SIG-M5 (cell line): ENCODE measurements around the gene OR4K1.
"Not testable (repeated sequence)": the region's sequence is repeated elsewhere in the genome, so short reads cannot be mapped to it uniquely, and the experiment has no call there.

Experiments used
- DNase-seq: peaks from one replicate; lab custom pipeline; 2025; lab: John Stamatoyannopoulos, UW

Gene OR4K1, protein sequence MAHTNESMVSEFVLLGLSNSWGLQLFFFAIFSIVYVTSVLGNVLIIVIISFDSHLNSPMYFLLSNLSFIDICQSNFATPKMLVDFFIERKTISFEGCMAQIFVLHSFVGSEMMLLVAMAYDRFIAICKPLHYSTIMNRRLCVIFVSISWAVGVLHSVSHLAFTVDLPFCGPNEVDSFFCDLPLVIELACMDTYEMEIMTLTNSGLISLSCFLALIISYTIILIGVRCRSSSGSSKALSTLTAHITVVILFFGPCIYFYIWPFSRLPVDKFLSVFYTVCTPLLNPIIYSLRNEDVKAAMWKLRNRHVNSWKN

DNA sequence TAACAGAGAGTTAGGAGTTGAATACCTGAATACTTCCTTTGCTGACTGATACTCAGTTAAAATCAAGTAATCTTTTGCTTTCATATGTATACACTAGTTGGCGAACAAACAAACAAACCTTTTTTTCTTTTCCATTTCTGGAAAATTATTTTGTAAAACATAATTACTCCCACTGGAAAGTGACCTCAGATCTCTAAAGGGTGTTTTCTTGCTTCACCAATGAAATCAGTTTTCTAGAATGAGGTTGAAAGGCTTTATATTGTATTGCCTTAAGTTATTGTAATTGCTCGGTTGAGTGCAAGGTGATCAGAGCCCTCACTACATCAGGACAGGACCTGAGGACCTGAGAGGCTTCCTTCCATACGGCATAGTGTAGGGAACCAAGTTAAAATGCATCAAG lies at the start of gene OR4K1:
TSS of gene OR4K1 (plus strand) at position 301 of the 400 bp plus-strand sequence. CDS start 4,750 bp downstream, outside the sequence.
- DNase-seq = no peak

GRCh38 chr14:19895282-19895681 lies 35.4 kb upstream of the OR4K1 start:
- DNase-seq = no peak

GRCh38 chr14:19900999-19901398 lies 29.7 kb upstream of the OR4K1 start:
- no peak for DNase-seq

DNA sequence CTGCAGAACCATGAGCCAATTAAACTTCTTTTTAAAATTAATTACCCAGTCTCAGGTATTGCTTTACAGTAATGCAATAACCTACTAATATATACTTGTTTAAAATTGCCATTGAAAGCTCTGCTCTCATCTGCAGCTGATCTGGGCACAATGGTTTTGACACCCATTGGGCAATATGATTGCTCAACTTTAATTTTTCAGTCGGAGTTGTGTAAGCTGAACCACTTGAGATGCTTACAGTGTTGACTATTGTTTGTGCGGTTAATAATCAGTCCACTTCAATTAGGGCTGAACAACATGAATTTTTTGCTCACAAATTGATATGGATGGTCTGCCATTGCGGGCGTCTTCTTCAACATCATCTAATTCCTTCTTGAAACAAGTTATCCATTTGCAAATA lies 28.3 kb upstream of the OR4K1 start:
- no peak for DNase-seq

DNA sequence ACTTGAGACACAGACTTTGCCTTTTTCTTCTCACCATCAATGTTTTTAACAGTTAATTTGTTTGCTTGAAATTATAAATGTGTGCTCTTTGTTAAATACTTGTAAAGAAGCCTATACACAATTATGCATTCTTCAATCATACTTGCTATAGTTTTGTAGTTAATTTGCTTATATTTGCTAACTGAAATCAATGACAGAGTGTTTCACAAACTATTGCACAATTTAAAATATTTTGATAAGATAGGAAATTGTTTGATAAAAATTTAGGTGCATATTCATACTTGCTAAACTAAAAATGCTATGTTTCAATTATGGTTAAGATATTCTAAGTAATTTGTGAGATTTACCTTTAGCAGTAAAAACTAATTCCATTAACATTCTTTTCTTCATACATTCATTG lies 24.1 kb upstream of the OR4K1 start:
- DNase-seq = no peak

GRCh38 chr14:19911114-19911513 lies 19.6 kb upstream of the OR4K1 start:
- no peak for DNase-seq

GRCh38 chr14:19917243-19917642 lies 13.5 kb upstream of the OR4K1 start:
- no peak for DNase-seq

GRCh38 chr14:19917955-19918518 lies 12.7 kb upstream of the OR4K1 start:
- DNase-seq = no peak

- DNase-seq = no peak
Observed at GRCh38 chr14:19918553-19919264, 12.0 kb upstream of the OR4K1 start.

GRCh38 chr14:19920021-19920657 lies 10.6 kb upstream of the OR4K1 start, which contains the start of gene OR4K5:
TSS of gene OR4K5 (plus strand) at chr14:19920607. CDS start at chr14:19920607, 0 bp downstream.
- DNase-seq = no peak

- DNase-seq = no peak
Observed at GRCh38 chr14:19941668-19942067, 11.0 kb downstream of the OR4K1 start.

DNA sequence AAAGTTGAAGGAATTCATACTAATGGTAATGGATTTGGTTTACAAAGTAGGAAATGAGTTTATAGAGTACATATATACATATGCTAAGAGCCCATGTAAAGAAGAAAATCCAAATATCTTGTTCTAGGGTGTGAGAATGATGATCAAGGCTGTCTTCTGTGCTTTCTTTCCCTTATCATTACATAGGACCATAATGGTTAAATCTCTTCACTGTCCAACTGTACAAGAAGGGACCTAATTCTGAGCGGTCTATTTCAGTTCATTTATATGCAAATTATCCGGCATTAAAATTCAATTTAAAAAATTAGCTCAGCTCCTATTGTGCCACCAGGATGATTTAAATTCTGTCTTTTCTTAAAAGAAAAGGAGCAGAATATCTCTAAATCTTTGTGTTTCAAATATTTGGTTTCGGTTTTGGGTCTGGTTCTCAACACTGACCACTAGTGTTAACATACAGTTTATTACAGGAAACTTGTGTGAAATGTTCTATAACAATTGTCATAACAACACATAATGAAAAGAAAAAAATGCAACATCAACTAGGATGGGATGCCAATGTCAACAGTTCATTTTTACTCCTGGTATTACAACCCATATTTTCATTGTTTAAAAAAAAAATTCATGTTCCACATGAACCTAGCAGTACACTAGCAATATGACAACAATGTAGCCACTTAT lies 16.8 kb downstream of the OR4K1 start:
- no peak for DNase-seq

- no peak for DNase-seq
Observed at GRCh38 chr14:19949218-19949617, 18.5 kb downstream of the OR4K1 start.

GRCh38 chr14:19969735-19970134 lies 39.0 kb downstream of the OR4K1 start:
- not testable (repeated sequence) for DNase-seq

DNA sequence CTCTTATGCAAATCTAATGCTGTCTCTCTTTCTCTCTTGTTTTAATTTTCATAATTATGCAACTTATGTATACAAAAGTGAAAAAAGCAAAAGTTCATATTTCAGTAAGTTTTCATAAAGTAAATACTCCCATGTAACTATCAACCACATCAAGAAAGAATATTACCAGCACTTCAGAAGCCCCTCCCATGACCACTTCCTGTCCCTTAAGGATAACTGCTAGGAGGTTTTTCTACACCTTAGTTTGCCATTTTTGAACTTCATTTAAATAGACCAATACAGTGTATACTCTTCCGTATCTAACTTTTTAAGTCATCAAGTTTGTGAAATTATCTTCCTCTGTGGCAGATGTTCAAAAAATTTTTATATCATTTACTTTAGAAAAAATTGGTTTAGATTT lies 44.1 kb downstream of the OR4K1 start:
- no peak for DNase-seq

GRCh38 chr14:19975291-19975690 lies 44.6 kb downstream of the OR4K1 start, which contains the start of gene OR4K15:
TSS of gene OR4K15 (plus strand) at chr14:19975591. CDS start at chr14:19975591, 0 bp downstream.
- no peak for DNase-seq
